OCI-LY7 (cell line): ENCODE measurements around the gene SPNS2. TPM values are rescaled to one million over a fixed set of nuclear protein-coding genes. Genes with fewer than 3 reads are reported as not detected.

ENCODE experiments used
- BruUV-seq: library from RNA; stranded (reverse); fragments of 400-500 nt; replicated peaks from 2 replicates; lab custom pipeline; 2021; lab: Mats Ljungman, UMichigan
- CTCF ChIA-PET: fragments of 300-600 bp; sonication (Branson Sonifier 250); formaldehyde crosslinking; loops from one replicate; lab custom pipeline; 2022; ENCODE audit warnings: antibody characterized with exemption; ENCODE audit not compliant: unreplicated experiment; lab: Charles Lee
- POLR2A ChIA-PET: fragments of 300-600 bp; sonication (Branson Sonifier 250); formaldehyde crosslinking; loops from one replicate; lab custom pipeline; 2022; ENCODE audit warnings: antibody characterized with exemption; lab: Charles Lee
- DNase-seq: peaks from one replicate; pipeline ENCODE4 v3.0.0-alpha.2; 2015; ENCODE audit warnings: low spot score
- H2AFZ ChIP-seq: fragments of 200-600 bp; sonication (generic), shearing (Covaris generic); 2 replicates; pipeline ENCODE4 v1.6.1; 2014; ENCODE audit warnings: mild to moderate bottlenecking, antibody characterized with exemption, low read length, moderate library complexity
- H3K27ac ChIP-seq: fragments of 200-600 bp; sonication (generic); 2 replicates; pipeline ENCODE4 v1.5.1; 2014; ENCODE audit warnings: mixed run types, low read depth, mild to moderate bottlenecking, moderate library complexity, low read length, inconsistent platforms; ENCODE audit not compliant: poor library complexity, severe bottlenecking
- H3K36me3 ChIP-seq: fragments of 200-600 bp; sonication (generic); 2 replicates; pipeline ENCODE4 v1.6.1; 2014; ENCODE audit warnings: mild to moderate bottlenecking, antibody characterized with exemption, low read length, moderate library complexity, mixed read lengths; ENCODE audit not compliant: insufficient read depth
- H3K4me1 ChIP-seq: fragments of 200-600 bp; sonication (generic); 2 replicates; pipeline ENCODE4 v1.5.1; 2014; ENCODE audit warnings: mild to moderate bottlenecking, low read length; ENCODE audit not compliant: insufficient read depth, poor library complexity, severe bottlenecking
- H3K4me2 ChIP-seq: fragments of 200-600 bp; sonication (generic); 2 replicates; pipeline ENCODE4 v1.6.1; 2014; ENCODE audit warnings: mild to moderate bottlenecking, low read length
- H3K4me3 ChIP-seq: fragments of 200-600 bp; sonication (generic); 2 replicates; pipeline ENCODE4 v1.5.1; 2014; ENCODE audit warnings: mild to moderate bottlenecking, low read depth, low read length; ENCODE audit not compliant: poor library complexity, severe bottlenecking
- H3K79me2 ChIP-seq: fragments of 200-600 bp; sonication (generic); 2 replicates; pipeline ENCODE4 v1.6.1; 2016; ENCODE audit warnings: low read depth, mild to moderate bottlenecking, low read length, moderate library complexity, mixed read lengths; ENCODE audit not compliant: insufficient read depth
- H3K9me2 ChIP-seq: fragments of 200-600 bp; sonication (generic); 2 replicates; pipeline ENCODE4 v1.6.1; 2016; ENCODE audit warnings: mild to moderate bottlenecking, low read length, mixed read lengths; ENCODE audit not compliant: insufficient read depth
- H3K9me3 ChIP-seq: fragments of 200-600 bp; sonication (generic); 2 replicates; pipeline ENCODE4 v1.6.1; 2014; ENCODE audit warnings: mild to moderate bottlenecking, mixed run types, low read length, mixed read lengths
- H4K20me1 ChIP-seq: fragments of 200-600 bp; sonication (generic); 2 replicates; pipeline ENCODE4 v1.6.1; 2014; ENCODE audit warnings: mild to moderate bottlenecking, antibody characterized with exemption, low read length, moderate library complexity, mixed read lengths; ENCODE audit not compliant: insufficient read depth
- CTCF ChIP-seq: fragments of 200-600 bp; sonication (generic); conservative IDR thresholded peaks from 2 replicates; pipeline ENCODE4 v1.5.1; 2014; ENCODE audit warnings: mild to moderate bottlenecking, antibody characterized with exemption, low read length, moderate library complexity, mixed read lengths
- EZH2phosphoT487 ChIP-seq: fragments of 200-600 bp; sonication (generic); IDR thresholded peaks from 2 replicates; pipeline ENCODE4 v1.6.1; 2018; ENCODE audit warnings: low read depth, borderline replicate concordance, mild to moderate bottlenecking, mixed run types, antibody characterized with exemption, low read length, moderate library complexity, mixed read lengths
- intact Hi-C: fragments of 100-400 bp; cut with micrococcal nuclease; formaldehyde crosslinking; loops from one replicate; pipeline ENCODE4 v1.10.0; 2022; ENCODE audit not compliant: unreplicated experiment
- total RNA-seq, 2 experiments: library from RNA; depleted of rRNA in 1 of 2; stranded (reverse); fragments of >200 nt in 1 of 2; shearing (Covaris generic) in 1 of 2; gene quantifications; 2 replicates each; pipeline ENCODE4 v1.2.3, GENCODE V29; 2014 to 2022

Gene SPNS2
- total RNA-seq, 2 experiments from 2014 or later, result 1.6 to 5.4 TPM

GRCh38 chr17:4512156-4513112 is 13.8 kb downstream of the SPNS2 start:
- no TSS peak for BruUV-seq
- POLR2A ChIA-PET, result no interaction called here
- no peaks in the 10 kb centered on the region for H3K9me3 ChIP-seq

GRCh38 chr17:4513113-4514032 is 14.7 kb downstream of the SPNS2 start:
- H3K4me1 ChIP-seq, result peaks cover 13% of the 10 kb centered on the region
- H3K9me3 ChIP-seq, result no peaks in the 10 kb centered on the region
- BruUV-seq, result no TSS peak
- no peak for DNase-seq
- H3K4me2 ChIP-seq, result no peak overlapping the region
- H3K9me2 ChIP-seq, result no peaks in the 10 kb centered on the region
- H4K20me1 ChIP-seq, result no peaks in the 10 kb centered on the region
- TF ChIP-seq CTCF (no peak), EZH2phosphoT487 (no peak)
- no peaks in the 10 kb centered on the region for H3K79me2 ChIP-seq
- H3K36me3 ChIP-seq, result no peaks in the 10 kb centered on the region
- H3K27ac ChIP-seq, result no peak overlapping the region
- ChIA-PET POLR2A (no interaction called here), CTCF (no interaction called here)
- intact Hi-C loops, result no loop called here
- H2AFZ ChIP-seq, result no peak overlapping the region
- H3K4me3 ChIP-seq, result no peak overlapping the region

More at GRCh38 chr17:4512156-4513112, 13.8 kb downstream of the SPNS2 start:
- no peak for DNase-seq
- no peaks in the 10 kb centered on the region for H3K79me2 ChIP-seq
- H3K4me3 ChIP-seq, result no peak overlapping the region
- H3K4me2 ChIP-seq, result no peak overlapping the region
- peaks cover 13% of the 10 kb centered on the region for H3K4me1 ChIP-seq
- H3K36me3 ChIP-seq, result no peaks in the 10 kb centered on the region
- H3K9me2 ChIP-seq, result no peaks in the 10 kb centered on the region
- H3K27ac ChIP-seq, result no peak overlapping the region
- TF ChIP-seq EZH2phosphoT487, result no peak
- TF ChIP-seq CTCF, result no peak
- no peaks in the 10 kb centered on the region for H4K20me1 ChIP-seq
- no peak overlapping the region for H2AFZ ChIP-seq
- intact Hi-C loops, result no loop called here
- CTCF ChIA-PET, result interaction anchor here (0.5 kb wide), 1 partner anchor 28 kb away, joined by 11 read pairs; no protein-coding TSS in a partner anchor
